ENCODE data around the gene PTPRG. TPM values are rescaled to one million over a fixed set of nuclear protein-coding genes. Genes with fewer than 3 reads are reported as not detected.

The PTPRG gene
- total and polyA plus RNA-seq, 10 of the 15 experiments (the other 5 are each of a cell fraction or from before 2014, with no cell fraction given): 0.29 to 20.7 (median 1.4) TPM

DNA sequence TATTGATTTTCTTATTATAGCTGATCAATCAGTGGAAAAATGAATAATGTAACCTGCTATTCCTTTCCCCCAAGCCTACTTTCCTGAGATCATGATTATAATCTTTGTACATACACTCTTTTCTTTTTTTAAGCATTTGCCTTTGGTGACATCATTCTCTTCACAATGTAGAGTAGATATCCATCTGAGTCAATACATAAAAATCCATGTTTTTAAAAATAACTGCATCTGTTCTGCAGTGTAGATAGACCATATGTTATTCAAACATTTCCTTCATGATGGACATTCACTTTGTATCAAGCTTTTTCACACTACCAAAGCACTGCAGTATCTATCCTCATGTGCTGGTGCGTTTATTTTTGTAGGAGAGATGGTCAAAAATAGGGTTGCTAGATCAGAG lies 211.1 kb downstream of the PTPRG start (continued):
- TF ChIP-seq NFYA (IDR thresholded peaks at IDR 0.05; ENCODE audit: borderline replicate concordance, low read depth, low read length): no peak

- intact Hi-C loops (cut with micrococcal nuclease; ENCODE audit: unreplicated experiment): no loop called here
Measured at GRCh38 chr3:61774279-61774890, 213.0 kb downstream of the PTPRG start.

More at GRCh38 chr3:61774279-61774890, 213.0 kb downstream of the PTPRG start:
- H3K9ac ChIP-seq (ENCODE audit: control insufficient read depth, insufficient read depth, low read length): no peak overlapping the region
- H3K4me1 ChIP-seq (ENCODE audit: control insufficient read depth, insufficient read depth, low read length): no peaks in the 10 kb centered on the region
- no peak overlapping the region for H2AFZ ChIP-seq (ENCODE audit: control insufficient read depth, low read depth, low read length)
- H3K4me3 ChIP-seq: no peak overlapping the region
- H3K27me3 ChIP-seq (replicated peaks in 1 of 2; ENCODE audit: control insufficient read depth in 2 of 2, insufficient read depth in 2 of 2, low read length in 1 of 2): peaks cover 0 to 3% of the 10 kb centered on the region in 2 experiments; a peak in 1 of 4 replicates
- no peaks in the 10 kb centered on the region for H3K36me3 ChIP-seq (ENCODE audit: control insufficient read depth in 2 of 2, insufficient read depth in 2 of 2, low read length in 1 of 2)
- no peaks in the 10 kb centered on the region for H4K20me1 ChIP-seq (ENCODE audit: control insufficient read depth, insufficient read depth)
- FAIRE-seq (no peak), ATAC-seq (no peak), DNase-seq (ENCODE audit: low read depth, low spot score) (no peak)
- WGBS (ENCODE audit: insufficient coverage, insufficient replicate concordance, low lambda C conversion rate, missing lambda C conversion rate): 24% methylated on average over 7 of the region's 7 CpGs
- ChIA-PET SMC1A (ENCODE audit: uncharacterized antibody, unreplicated experiment) (interaction anchor here (1.0 to 1.9 kb wide), 3 partner anchors 13 to 208 kb away, joined by 3 to 5 read pairs (median 4); no protein-coding TSS in a partner anchor), CTCF (no interaction called here), RAD21 (ENCODE audit: unreplicated experiment) (interaction anchor here (1.0 to 1.2 kb wide), 2 partner anchors 40 to 210 kb away, joined by 3 read pairs; no protein-coding TSS in a partner anchor), POLR2A (interaction anchor here (0.7 kb wide), 1 partner anchor 121 kb away, joined by 3 read pairs; no protein-coding TSS in a partner anchor)
- no TSS peak for BruUV-seq (replicated peaks)
- no peaks in the 10 kb centered on the region for H3K79me2 ChIP-seq (ENCODE audit: control insufficient read depth, insufficient read depth, low read length)
- H3K4me2 ChIP-seq (ENCODE audit: control insufficient read depth, insufficient read depth): no peak overlapping the region
- no peak overlapping the region for H3K27ac ChIP-seq (ENCODE audit: control insufficient read depth, insufficient read depth)
- no peaks in the 10 kb centered on the region for H3K9me3 ChIP-seq (replicated peaks; ENCODE audit: control insufficient read depth, insufficient read depth, low read length)
- TF ChIP-seq MTA3 (IDR thresholded peaks at IDR 0.05; ENCODE audit: borderline replicate concordance, low read length) (no peak), RBBP5 (conservative IDR thresholded peaks at IDR 0.05) (no peak), POU2F2 (IDR thresholded peaks at IDR 0.05; ENCODE audit: borderline replicate concordance, low read depth, low read length) (no peak), NFYA (IDR thresholded peaks at IDR 0.05; ENCODE audit: borderline replicate concordance, low read depth, low read length) (no peak), EP300 (IDR thresholded peaks at IDR 0.05; ENCODE audit: borderline replicate concordance in 1 of 2, control insufficient read depth in 1 of 2, low read depth in 2 of 2, low read length in 2 of 2) (no peak), POLR2A (IDR thresholded peaks at IDR 0.05; ENCODE audit: low read depth, low read length) (no peak), SMARCA5 (IDR thresholded peaks at IDR 0.05) (no peak), SREBF1 (IDR thresholded peaks at IDR 0.05; ENCODE audit: low read length) (no peak), SP1 (IDR thresholded peaks at IDR 0.05; ENCODE audit: low read depth, low read length) (no peak), HDAC2 (IDR thresholded peaks at IDR 0.05) (no peak), ZBTB4 (CRISPR knock-in tag; IDR thresholded peaks at IDR 0.05) (no peak)
- TF ChIP-seq, protein P1, sequence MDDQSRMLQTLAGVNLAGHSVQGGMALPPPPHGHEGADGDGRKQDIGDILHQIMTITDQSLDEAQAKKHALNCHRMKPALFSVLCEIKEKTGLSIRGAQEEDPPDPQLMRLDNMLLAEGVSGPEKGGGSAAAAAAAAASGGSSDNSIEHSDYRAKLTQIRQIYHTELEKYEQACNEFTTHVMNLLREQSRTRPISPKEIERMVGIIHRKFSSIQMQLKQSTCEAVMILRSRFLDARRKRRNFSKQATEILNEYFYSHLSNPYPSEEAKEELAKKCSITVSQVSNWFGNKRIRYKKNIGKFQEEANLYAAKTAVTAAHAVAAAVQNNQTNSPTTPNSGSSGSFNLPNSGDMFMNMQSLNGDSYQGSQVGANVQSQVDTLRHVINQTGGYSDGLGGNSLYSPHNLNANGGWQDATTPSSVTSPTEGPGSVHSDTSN (IDR thresholded peaks at IDR 0.05; ENCODE audit: insufficient replicate concordance, low read depth, low read length): no peak
- TF ChIP-seq, protein P2, sequence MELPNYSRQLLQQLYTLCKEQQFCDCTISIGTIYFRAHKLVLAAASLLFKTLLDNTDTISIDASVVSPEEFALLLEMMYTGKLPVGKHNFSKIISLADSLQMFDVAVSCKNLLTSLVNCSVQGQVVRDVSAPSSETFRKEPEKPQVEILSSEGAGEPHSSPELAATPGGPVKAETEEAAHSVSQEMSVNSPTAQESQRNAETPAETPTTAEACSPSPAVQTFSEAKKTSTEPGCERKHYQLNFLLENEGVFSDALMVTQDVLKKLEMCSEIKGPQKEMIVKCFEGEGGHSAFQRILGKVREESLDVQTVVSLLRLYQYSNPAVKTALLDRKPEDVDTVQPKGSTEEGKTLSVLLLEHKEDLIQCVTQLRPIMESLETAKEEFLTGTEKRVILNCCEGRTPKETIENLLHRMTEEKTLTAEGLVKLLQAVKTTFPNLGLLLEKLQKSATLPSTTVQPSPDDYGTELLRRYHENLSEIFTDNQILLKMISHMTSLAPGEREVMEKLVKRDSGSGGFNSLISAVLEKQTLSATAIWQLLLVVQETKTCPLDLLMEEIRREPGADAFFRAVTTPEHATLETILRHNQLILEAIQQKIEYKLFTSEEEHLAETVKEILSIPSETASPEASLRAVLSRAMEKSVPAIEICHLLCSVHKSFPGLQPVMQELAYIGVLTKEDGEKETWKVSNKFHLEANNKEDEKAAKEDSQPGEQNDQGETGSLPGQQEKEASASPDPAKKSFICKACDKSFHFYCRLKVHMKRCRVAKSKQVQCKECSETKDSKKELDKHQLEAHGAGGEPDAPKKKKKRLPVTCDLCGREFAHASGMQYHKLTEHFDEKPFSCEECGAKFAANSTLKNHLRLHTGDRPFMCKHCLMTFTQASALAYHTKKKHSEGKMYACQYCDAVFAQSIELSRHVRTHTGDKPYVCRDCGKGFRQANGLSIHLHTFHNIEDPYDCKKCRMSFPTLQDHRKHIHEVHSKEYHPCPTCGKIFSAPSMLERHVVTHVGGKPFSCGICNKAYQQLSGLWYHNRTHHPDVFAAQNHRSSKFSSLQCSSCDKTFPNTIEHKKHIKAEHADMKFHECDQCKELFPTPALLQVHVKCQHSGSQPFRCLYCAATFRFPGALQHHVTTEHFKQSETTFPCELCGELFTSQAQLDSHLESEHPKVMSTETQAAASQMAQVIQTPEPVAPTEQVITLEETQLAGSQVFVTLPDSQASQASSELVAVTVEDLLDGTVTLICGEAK (IDR thresholded peaks at IDR 0.05; ENCODE audit: borderline replicate concordance): no peak
- in situ Hi-C loops (cut with MboI): no loop called here
